ENCODE results near the gene KLHL26. TPM values are rescaled to one million over a fixed set of nuclear protein-coding genes. Genes with fewer than 3 reads are reported as not detected.

KLHL26 gene
- total RNA-seq, 4 donors from 2014 or later = 6.7 to 29.0 (median 12.1) TPM

DNA sequence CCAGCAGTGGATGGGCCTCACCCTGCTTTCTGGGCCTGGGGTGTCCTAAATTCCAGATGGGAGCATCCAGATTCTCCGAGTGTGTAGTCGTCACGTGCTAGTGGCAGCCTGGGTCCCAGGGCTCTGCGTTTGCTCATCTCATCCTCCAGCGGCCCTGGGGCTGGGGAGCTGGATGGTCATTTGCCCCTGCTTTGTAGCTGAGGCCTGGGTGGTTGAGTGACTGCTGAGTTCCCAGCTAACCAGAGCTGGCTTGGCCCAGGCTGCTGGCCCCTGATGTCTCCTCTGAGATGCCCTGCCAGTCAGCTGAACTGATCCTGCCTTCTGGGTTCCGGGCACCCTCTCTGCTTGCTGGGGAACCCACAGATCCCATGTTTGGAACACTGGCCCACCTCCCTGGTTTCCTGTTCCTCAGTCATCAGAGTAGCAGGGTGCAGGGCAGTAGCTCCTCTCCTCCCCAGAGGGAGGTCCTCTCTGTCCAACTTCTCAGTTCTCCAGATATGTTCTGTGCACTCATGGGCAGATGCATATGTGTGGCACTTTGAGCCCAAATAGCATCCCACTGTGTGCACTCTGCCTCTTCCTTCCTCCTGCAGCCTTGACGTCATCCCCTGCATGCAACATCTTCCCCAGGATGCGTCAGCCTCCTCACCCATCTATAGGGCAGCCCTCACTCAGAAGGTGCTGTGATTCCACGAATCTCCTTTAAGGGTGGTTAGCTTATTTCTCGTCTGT, 24.3 kb downstream of the KLHL26 start:
- TF ChIP-seq, protein P1, sequence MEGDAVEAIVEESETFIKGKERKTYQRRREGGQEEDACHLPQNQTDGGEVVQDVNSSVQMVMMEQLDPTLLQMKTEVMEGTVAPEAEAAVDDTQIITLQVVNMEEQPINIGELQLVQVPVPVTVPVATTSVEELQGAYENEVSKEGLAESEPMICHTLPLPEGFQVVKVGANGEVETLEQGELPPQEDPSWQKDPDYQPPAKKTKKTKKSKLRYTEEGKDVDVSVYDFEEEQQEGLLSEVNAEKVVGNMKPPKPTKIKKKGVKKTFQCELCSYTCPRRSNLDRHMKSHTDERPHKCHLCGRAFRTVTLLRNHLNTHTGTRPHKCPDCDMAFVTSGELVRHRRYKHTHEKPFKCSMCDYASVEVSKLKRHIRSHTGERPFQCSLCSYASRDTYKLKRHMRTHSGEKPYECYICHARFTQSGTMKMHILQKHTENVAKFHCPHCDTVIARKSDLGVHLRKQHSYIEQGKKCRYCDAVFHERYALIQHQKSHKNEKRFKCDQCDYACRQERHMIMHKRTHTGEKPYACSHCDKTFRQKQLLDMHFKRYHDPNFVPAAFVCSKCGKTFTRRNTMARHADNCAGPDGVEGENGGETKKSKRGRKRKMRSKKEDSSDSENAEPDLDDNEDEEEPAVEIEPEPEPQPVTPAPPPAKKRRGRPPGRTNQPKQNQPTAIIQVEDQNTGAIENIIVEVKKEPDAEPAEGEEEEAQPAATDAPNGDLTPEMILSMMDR (IDR thresholded peaks at IDR 0.05; ENCODE audit: low read depth) = no peak

DNA sequence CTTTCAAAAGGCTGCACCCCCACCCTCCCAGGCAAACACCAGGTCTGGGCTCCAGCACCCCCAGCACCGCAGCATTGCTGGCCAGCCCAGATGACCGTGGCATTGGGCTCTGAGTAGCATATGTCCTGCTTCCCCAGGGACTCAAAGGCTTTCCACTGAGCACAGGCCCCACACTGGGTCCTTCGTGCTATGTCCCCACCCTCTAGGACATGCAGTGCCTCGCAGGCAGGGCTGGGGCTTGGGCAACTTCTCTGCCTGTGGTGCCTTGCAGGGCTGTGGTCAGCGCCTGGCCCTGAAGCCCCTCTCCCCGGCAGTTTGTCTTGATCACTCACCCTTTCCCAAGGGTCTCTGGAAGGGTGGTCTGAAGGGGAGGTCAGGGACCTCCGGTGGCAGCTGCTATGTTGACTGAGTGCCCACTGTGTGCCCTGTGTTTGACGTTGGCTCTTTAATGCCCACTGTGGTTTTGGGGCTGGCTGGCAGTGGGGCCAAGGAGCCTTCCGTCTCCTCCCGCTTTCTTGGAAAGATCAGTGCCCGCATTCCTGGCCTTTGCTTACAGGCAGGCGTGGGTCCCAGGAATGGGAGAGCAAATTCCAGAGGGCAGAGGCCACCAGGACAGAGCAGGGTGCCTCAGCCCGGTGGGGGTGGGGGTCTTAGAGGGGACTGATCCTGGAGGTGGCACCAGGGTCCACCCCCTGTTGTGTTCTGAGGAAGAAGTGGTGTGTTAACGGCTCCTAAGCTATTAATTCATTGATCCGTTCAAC, 26.3 kb downstream of the KLHL26 start:
- TF ChIP-seq, protein P1 (IDR thresholded peaks at IDR 0.05; ENCODE audit: low read depth) = no peak

DNA sequence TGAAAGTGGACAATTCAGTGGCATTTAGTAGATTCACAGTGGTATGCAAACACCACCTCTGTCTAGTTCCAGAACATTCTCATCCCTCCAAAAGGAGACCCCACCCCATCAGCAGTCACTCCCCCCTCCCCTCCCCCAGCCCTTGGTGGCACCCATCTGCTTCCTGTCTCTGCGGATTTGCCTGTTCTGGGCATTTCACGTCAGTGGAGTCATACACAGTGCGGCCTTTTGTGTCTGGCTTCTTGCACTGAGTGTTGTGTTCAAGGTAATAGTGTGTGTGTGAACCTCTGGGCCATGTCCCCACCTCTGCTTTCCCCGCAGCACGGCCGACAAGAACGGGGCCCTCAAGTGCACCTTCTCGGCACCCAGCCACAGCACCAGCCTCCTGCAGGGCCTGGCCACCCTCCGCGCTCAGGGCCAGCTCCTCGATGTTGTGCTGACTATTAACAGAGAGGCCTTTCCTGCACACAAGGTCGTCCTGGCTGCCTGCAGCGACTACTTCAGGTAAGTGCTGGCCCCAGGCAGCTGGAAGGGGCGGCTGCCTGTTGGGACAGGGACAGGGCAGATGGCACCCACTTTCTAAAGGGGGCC, 27.2 kb downstream of the KLHL26 start:
- TF ChIP-seq, protein P1 (IDR thresholded peaks at IDR 0.05; ENCODE audit: low read depth) = no peak

DNA sequence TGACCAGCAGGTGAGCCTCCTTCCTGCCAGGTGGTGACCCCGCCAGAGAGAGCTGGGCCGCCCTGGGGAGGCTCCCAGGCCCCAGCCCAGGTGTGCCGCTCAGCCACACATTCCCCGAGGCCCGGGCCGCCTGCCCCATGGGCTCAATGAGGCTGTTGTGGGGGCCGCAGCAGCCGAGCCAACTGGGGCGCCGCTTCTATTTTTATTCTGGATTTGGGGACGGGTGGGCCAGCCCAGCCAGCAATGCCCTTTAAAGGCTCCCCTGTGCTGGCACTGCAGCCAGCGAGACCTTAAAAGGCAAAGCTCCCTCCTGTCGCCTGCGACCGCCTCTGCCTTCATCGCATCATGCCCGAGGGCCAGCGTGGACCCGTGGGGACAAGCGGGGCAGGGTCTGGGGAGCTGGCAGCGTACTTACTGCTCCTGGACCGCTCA, 29.0 kb downstream of the KLHL26 start:
- TF ChIP-seq, protein P1 (IDR thresholded peaks at IDR 0.05; ENCODE audit: low read depth) = no peak

DNA sequence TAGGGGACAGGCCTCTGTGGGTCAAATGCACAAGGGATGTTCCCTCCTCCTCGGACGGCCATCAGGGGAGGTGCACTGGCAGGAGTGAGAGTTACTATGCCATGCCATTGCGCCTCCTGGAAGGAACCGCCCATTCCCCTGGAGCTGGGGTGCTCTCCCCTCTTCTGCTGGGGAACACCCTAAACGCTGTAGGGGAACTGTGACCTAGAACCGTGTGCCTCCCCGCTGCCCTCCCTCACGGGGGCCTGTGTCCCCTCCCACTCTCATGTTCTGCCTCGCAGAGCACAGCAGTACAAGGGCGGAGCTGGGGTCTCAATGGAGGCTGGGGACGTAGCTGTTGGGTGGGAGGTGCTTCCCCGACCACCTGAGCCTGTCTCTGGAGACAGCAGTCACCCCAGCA, 29.5 kb downstream of the KLHL26 start:
- TF ChIP-seq, protein P1 (IDR thresholded peaks at IDR 0.05; ENCODE audit: low read depth) = no peak

DNA sequence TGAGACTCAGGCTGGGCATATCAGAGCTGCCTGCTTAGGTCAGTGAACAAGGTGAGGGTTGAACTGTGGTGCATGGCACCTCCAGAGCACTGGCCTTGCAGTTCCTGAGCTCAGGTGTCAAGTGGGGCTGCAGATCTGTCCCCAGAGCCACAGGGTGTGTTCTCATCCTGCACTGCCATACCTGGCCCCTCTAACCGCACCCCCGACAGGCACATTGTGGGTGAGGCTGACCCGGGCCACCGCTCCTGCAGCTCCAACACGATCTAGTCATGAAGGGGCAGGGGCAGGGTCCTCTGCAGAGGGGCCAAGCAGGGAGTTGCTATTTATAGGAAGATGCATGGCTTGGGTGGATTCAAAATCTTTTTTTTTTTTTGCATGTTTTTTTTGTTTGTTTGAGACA, 30.0 kb downstream of the KLHL26 start:
- TF ChIP-seq, protein P1 (IDR thresholded peaks at IDR 0.05; ENCODE audit: low read depth) = no peak

All from subcutaneous adipose tissue (tissue), 4 donors.